ENCODE data around the gene SLC51A.

The SLC51A gene

DNA sequence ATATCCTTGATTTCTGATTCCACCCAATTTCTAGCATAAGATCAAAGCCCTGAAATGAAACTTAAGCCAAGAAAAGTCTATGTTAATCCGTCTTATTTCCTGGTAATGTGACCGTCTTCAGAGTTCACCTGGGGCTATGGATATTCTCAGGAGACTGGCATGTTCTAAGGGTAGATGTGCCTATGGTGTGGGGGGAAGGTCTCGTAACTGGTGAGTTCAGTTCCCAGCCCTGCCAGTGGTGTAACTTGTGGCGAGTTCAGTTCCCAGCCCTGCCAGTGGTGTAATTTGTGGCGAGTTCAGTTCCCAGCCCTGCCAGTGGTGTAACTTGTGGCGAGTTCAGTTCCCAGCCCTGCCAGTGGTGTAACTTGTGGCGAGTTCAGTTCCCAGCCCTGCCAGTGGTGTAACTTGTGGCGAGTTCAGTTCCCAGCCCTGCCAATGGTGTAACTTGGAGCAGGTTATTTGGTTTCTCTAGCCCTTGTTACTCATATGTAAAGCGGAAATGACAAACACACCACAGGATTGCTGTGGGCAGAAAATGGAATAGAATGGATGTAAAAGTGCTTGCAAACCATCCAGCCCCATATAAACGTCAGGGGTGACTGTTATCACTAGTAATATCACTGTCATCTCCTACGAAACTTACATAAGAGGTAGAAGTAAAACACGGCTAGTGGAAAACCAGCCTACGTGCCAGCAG, 30.4 kb downstream of the SLC51A start:
- no peak for DNase-seq

DNA sequence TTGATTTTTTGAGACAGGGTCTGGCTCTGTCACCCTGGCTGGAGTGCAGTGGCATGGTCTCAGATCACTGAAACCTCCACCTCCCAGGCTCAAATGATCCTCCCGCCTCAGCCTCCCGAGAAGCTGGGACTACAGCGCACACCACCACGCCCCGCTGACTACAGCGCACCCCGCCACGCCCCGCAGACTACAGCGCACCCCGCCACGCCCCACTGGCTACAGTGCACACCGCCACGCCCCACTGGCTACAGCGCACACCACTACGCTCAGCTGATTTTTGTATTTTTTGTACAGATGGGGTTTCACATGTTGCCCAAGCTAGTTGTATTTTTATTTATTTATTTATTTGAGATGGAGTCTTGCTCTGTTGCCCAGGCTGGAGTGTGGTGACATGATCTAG, 35.6 kb downstream of the SLC51A start:
- DNase-seq, result no peak

DNA sequence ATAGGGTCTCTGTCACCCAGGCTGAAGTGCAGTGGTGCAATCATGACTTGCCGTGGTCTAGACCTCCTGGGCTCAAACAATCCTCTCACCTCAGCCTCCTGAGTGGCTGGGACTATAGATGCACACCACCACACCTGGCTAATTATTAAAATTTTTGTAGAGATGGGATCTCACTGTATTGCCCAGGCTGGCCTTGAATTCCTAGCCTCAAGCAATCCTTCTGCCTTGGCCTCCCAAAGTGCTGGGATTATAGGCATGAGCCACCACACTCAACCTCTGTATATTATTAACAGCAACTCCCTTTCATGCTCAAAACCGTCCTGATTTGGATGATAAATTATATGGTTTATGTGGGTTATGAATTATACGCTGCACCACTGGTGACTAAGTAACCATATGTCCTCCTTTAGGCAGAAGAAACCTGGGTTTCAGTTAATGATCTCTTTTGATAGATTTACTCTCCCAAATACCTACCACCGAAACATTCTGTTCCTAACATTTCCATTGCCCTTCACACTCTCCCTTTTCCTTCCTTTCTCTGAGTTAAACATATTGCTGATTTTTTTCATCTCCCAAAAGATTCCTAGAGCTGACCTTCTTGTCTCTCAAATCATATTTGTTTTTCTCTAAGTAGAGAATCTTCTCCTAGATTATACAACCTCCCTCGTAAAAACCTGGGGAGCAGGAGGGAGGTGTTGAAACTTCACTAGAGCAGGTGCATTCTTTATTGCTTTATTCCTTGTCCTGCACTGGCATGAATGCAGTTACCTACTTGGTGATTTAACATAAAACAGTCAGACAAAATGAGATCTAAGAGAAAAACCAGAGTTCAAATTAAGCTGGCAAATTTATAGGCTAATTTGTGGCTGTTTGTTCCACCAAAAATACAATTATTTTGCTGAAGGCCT, 38.3 kb downstream of the SLC51A start:
- no peak for DNase-seq

DNA sequence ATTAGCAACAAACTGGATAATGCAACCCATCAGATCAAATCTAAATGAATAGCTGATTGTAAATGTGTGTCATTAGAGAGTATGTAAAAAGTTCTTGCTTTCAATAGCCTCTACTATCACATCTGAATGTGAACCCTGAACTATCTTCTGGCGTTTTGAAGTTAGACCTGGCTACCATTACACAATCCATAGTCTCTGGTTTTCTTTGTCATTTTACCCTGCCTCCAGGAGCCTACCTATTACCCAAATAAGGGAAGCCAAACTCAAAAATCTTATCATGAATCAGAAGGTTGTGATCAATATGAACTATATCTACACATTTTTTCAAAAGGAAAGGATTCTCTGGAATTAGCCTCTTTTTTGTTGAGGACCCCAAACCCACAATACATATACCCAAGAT, 39.4 kb downstream of the SLC51A start:
- no peak for DNase-seq

DNA sequence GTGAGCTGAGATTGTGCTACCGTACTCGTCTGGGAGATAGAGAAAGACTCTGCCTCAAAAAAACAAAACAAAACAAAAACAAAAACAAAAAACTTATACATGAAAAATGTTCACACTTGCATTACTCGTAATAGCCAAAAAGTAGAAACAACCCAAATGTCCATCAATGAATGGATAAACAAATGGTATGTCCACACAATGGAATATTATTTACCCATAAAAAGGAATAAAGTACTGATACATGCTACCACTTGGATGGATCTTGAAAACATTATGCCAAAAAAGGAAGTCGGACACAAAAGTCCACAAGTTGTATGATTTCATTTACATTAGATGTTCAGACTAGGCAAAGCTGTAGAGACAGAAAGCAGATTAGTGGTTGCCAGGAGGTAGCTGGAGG, 44.5 kb downstream of the SLC51A start:
- DNase-seq, result no peak

DNA sequence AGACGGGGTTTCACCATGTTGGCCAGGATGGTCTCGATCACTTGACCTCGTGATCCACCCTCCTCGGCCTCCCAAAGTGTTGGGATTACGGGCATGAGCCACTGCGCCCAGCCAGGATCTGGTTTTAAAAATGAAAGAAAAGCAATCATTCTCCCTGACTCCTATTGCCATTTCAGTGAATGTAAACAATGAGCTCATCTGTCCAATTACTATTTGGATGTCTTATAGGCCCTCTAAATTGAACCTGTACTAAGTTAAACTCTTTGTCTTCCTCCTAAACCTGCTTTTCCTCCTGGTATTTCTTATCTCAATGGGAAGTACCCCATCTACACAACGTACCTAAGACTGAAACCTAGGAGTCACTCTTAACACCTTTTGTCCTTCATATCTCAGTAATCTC, 47.5 kb downstream of the SLC51A start:
- no peak for DNase-seq

DNA sequence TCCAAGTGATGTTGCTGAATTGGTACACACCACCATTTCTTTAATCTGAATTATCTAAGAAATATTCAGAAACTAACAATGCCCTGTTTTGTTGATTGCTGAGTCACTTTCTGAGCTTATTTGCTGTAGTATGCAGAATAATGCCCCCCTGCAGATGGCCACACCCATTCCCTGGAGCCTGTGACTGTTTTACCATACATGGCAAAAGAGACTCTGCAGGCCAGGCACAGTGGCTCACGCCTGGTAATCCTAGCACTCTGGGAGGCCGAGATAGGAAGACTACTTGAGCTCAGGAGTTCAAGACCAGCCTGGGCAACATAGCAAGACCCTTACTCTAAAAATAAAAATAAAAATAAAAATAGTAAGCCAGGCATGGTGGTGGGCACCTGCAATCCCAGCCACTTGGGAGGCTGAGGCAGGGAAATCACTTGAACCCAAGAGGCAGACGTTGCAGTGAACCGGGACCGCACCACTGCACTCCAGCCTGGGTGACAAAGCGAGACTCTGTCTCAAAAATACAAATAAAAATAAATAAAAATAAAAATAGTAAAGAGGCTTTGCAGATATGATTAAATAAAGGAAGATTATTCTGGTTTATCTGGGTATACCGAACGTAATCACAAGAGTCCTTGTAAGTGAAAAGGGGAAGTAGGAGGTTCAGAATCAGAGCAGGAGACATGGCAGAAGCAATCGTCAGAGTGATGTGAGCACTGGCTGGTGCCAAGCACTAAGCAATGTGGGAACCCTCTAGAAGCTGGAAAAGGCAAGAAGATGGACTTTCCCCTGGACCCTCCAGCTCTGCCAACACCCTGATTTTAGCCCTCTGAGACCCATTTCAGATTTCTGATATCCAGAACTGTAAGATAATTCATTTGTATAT, 52.2 kb downstream of the SLC51A start:
- no peak for DNase-seq

DNA sequence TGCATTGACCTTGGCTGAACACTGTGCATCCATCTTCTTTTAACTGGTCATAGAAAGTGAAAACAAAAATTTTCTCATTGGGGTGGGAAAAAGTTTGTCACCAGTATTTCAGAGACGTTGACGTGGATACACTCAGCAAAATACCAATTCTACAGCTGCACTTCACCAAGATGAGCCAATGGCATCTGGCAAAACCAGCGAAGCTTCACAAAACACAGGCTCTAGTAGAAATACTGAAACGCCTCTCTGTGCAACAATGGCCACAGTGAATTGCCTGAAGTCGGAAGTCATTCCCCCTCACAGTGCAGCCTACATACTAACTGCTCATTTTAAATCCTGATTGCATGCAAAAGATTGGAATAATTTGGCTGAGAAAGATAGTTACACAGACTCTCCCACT, 54.2 kb downstream of the SLC51A start:
- DNase-seq, result no peak

DNA sequence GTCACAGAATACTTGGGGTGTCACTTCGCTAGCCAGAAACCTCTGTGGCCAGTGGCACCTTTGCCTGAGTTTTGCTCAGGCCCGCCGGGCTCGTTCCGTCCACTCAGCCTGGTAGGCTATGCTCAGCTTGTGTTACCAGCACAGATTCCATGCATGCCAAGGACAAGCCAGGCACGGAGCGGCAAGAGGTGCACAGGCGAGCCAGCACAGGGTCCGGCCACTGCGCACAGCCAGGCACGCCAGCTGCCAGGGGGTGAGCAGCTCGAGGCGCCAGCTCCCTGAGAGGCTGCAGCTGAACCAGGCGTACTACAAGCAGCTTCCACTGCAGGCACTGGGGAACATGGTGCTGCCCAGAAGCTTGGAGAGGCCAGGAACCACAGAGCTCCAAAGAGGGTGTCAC, 56.5 kb downstream of the SLC51A start:
- no peak for DNase-seq

DNA sequence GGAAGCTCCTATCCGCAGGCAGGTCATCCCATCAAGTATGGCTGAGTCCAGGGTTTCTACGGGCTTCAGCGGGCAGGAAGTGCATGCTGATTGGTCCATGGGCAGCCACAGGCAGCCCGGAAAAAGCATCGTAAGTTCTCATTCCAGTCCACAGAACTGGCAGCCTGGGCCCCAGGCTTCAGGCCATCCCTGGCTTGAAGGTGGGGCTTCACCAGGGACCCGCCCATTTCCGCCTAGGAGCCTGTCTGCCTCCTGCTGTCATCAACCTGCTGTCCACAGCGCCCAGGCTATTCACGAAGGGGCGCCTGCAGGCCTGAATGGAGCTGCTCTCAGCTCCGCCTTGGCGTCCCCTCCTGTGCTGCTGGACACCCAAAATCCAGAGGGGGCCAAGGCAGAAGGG, 57.3 kb downstream of the SLC51A start:
- DNase-seq, result no peak

DNA sequence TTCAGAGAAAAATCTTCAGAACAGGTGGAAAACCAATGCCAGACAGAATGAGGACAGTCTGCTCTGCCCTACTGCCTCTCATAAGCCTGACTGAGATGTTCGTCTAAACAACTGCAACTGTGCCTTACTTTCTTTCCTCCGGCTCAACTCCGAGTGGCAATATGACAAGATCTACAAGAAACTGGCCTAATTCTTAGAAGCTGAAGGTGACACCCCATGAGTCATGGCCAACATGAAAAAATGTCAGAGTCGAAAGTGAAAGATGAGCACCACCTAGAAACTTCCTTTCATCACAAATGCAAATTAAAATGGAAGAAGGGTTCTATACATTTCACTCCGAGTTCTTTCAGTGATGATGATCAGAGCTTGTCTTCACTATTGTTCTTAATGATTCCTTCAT, 58.3 kb downstream of the SLC51A start:
- DNase-seq, result peak in 2 of 4 experiments; percentile 3 to 10

DNA sequence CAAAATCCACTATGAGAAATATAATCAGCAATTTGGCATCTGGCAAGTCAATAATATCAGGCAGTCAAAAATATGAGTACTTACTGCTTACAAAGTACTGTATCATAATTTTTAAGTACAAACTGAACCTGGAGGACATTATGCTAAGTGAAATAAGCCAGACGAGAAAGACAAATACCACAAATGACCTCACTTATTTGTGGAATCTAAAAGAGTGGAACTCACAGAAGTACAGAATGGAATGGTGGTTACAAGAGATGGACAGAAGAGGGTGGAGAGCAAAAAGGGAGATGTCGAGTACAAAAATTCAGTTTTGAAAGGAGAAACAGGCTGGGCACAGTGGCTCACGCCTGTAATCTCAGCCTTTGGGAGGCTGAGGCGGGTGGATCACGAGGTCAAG, 58.8 kb downstream of the SLC51A start:
- no peak for DNase-seq

DNA sequence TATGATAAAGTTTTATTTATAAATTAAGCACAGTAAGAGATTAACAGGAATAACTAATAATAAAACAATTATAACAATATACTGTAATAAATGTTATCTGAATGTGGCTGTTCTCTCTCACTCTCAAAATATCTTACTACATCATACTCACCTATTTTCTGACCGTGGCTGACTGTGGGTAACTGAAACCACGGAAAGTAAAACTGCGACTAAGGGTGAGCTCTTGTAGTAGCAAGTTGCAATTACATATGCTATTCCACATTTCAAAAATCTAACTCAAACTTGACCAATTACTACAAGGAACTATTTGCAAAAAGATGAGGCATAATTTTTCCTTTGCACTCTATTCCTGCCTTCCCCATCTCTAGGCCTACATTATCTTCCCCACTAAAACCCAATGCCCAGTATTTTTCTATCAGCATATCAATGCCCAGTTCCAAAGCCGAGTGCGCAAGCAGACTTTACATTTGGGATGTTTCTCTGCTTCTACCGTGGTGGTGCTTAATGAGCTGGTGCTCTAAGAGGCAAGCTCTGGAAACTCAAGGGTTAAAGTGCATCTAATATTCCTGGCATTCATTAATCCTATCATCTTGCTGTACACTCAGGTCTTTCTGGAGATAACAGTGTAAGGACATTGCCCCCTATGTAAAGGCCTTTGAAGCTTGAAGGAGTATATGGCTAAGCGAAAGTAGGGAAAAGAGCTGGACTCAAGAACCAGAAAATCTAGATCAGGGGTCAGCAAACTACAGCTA, 64.5 kb downstream of the SLC51A start:
- DNase-seq, result no peak

DNA sequence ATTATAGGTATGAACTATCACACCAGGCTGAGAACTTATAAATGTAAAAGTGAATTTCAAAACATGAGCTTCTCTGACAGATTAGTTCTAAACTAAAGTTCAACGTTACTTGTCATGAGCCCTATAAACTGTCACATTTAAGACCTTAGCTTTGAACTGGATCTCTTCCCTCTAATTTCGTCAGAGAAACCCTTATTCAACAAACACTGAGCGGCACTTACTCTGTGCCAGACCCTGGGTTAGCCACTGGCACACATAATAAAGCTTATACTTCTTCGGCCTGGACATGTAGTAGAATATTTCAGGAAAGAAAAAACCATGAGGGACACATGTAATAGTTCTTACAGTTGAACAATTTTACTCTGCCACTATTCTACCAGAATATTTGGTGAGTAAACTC, 65.6 kb downstream of the SLC51A start:
- no peak for DNase-seq
